ENCODE data around the gene HEBP1. TPM values are rescaled to one million over a fixed set of nuclear protein-coding genes. Genes with fewer than 3 reads are reported as not detected.

The HEBP1 gene
- total and polyA plus RNA-seq, 2 donors from 2014 or later, result 66.8 to 142 TPM

GRCh38 chr12:12997734-12998133 is 2.3 kb downstream of the HEBP1 start:
- Histone ChIP-seq H3K9me3 (ENCODE audit: control insufficient read depth in 2 of 3, insufficient read depth in 1 of 3, low read length in 3 of 3) (no peaks in the 10 kb centered on the region), H3K27me3 (ENCODE audit: control insufficient read depth, insufficient read depth, low read length) (no peaks in the 10 kb centered on the region), H3K27ac (ENCODE audit: low read depth in 2 of 2, low read length in 2 of 2) (no peak overlapping the region), H3K4me1 (ENCODE audit: control insufficient read depth in 2 of 3, insufficient read depth in 2 of 3, low read depth in 1 of 3, low read length in 3 of 3) (peaks cover 0 to 27% (median 14%) of the 10 kb centered on the region in 3 donors), H3K4me3 (ENCODE audit: low read length in 3 of 3) (peak overlapping the region in 1 of 3 donors; percentile 18), H3K36me3 (ENCODE audit: control insufficient read depth in 2 of 3, insufficient read depth in 3 of 3, low read length in 3 of 3) (no peaks in the 10 kb centered on the region), H3K9ac (ENCODE audit: low read length in 3 of 3) (no peak overlapping the region)
- TF ChIP-seq, protein P1, sequence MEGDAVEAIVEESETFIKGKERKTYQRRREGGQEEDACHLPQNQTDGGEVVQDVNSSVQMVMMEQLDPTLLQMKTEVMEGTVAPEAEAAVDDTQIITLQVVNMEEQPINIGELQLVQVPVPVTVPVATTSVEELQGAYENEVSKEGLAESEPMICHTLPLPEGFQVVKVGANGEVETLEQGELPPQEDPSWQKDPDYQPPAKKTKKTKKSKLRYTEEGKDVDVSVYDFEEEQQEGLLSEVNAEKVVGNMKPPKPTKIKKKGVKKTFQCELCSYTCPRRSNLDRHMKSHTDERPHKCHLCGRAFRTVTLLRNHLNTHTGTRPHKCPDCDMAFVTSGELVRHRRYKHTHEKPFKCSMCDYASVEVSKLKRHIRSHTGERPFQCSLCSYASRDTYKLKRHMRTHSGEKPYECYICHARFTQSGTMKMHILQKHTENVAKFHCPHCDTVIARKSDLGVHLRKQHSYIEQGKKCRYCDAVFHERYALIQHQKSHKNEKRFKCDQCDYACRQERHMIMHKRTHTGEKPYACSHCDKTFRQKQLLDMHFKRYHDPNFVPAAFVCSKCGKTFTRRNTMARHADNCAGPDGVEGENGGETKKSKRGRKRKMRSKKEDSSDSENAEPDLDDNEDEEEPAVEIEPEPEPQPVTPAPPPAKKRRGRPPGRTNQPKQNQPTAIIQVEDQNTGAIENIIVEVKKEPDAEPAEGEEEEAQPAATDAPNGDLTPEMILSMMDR (IDR thresholded peaks at IDR 0.05; ENCODE audit: borderline replicate concordance, extremely low read depth, insufficient read depth), result no peak
- no peak for DNase-seq
- no peak for FAIRE-seq
- intact Hi-C loops (cut with DNase I), result no loop called here

- H3K36me3 ChIP-seq (ENCODE audit: control insufficient read depth in 2 of 3, insufficient read depth in 3 of 3, low read length in 3 of 3), result no peaks in the 10 kb centered on the region
- H3K27ac ChIP-seq (ENCODE audit: low read depth in 2 of 2, low read length in 2 of 2), result no peak overlapping the region
- intact Hi-C loops (cut with DNase I), result no loop called here
- DNase-seq (no peak), FAIRE-seq (no peak)
- no peaks in the 10 kb centered on the region for H3K9me3 ChIP-seq (ENCODE audit: control insufficient read depth in 2 of 3, insufficient read depth in 1 of 3, low read length in 3 of 3)
- TF ChIP-seq, protein P1 (IDR thresholded peaks at IDR 0.05; ENCODE audit: borderline replicate concordance, extremely low read depth, insufficient read depth), result no peak
- no peak overlapping the region for H3K9ac ChIP-seq (ENCODE audit: low read length in 3 of 3)
- H3K4me3 ChIP-seq (ENCODE audit: low read length in 3 of 3), result peak overlapping the region in 2 of 3 donors; percentile 18 to 19
- H3K4me1 ChIP-seq (ENCODE audit: control insufficient read depth in 2 of 3, insufficient read depth in 2 of 3, low read depth in 1 of 3, low read length in 3 of 3), result peaks cover 0 to 25% (median 14%) of the 10 kb centered on the region in 3 donors
- H3K27me3 ChIP-seq (ENCODE audit: control insufficient read depth, insufficient read depth, low read length), result no peaks in the 10 kb centered on the region
These were observed 2.9 kb downstream of the HEBP1 start for GRCh38 chr12:12997156-12997555.

- Histone ChIP-seq H3K4me1 (ENCODE audit: control insufficient read depth in 2 of 3, insufficient read depth in 2 of 3, low read depth in 1 of 3, low read length in 3 of 3) (peaks cover 0 to 21% (median 14%) of the 10 kb centered on the region in 3 donors), H3K9ac (ENCODE audit: low read length in 3 of 3) (no peak overlapping the region), H3K36me3 (ENCODE audit: control insufficient read depth in 2 of 3, insufficient read depth in 3 of 3, low read length in 3 of 3) (no peaks in the 10 kb centered on the region), H3K27me3 (ENCODE audit: control insufficient read depth, insufficient read depth, low read length) (no peaks in the 10 kb centered on the region), H3K27ac (ENCODE audit: low read depth in 2 of 2, low read length in 2 of 2) (no peak overlapping the region), H3K9me3 (ENCODE audit: control insufficient read depth in 2 of 3, insufficient read depth in 1 of 3, low read length in 3 of 3) (no peaks in the 10 kb centered on the region), H3K4me3 (ENCODE audit: low read length in 3 of 3) (no peak overlapping the region)
- FAIRE-seq, result no peak
- intact Hi-C loops (cut with DNase I), result no loop called here
- no peak for DNase-seq
- TF ChIP-seq, protein P1 (IDR thresholded peaks at IDR 0.05; ENCODE audit: borderline replicate concordance, extremely low read depth, insufficient read depth), result no peak
These were observed 3.9 kb downstream of the HEBP1 start for GRCh38 chr12:12996209-12996608.

- TF ChIP-seq, protein P1 (IDR thresholded peaks at IDR 0.05; ENCODE audit: borderline replicate concordance, extremely low read depth, insufficient read depth), result no peak
- intact Hi-C loops (cut with DNase I), result no loop called here
- Histone ChIP-seq H3K9me3 (ENCODE audit: control insufficient read depth in 2 of 3, insufficient read depth in 1 of 3, low read length in 3 of 3) (no peaks in the 10 kb centered on the region), H3K27ac (ENCODE audit: low read depth in 2 of 2, low read length in 2 of 2) (no peak overlapping the region), H3K27me3 (ENCODE audit: control insufficient read depth, insufficient read depth, low read length) (no peaks in the 10 kb centered on the region), H3K9ac (ENCODE audit: low read length in 3 of 3) (no peak overlapping the region), H3K36me3 (ENCODE audit: control insufficient read depth in 2 of 3, insufficient read depth in 3 of 3, low read length in 3 of 3) (no peaks in the 10 kb centered on the region), H3K4me3 (ENCODE audit: low read length in 3 of 3) (no peak overlapping the region), H3K4me1 (ENCODE audit: control insufficient read depth in 2 of 3, insufficient read depth in 2 of 3, low read depth in 1 of 3, low read length in 3 of 3) (peaks cover 0 to 21% (median 14%) of the 10 kb centered on the region in 3 donors)
- DNase-seq (no peak), FAIRE-seq (no peak)
These were observed 5.0 kb downstream of the HEBP1 start for GRCh38 chr12:12995088-12995487.
